Esophagus squamous epithelium (tissue), 4 donors: Measurements from ENCODE around the gene CARS2.

Experiments
- CTCF ChIP-seq, 6 experiments: fragments of 450-650 bp in 4 of 6; fragments of 200-600 bp in 2 of 6; sonication (generic) in 2 of 6; IDR thresholded peaks; one replicate each; pipeline ENCODE4 v1.5.1; 2016 to 2019; ENCODE audit warnings: antibody characterized with exemption in 6 of 6, mild to moderate bottlenecking in 4 of 6, moderate library complexity in 4 of 6
- POLR2A ChIP-seq, 4 donors: fragments of 450-650 bp; IDR thresholded peaks; one replicate each; pipeline ENCODE4 v1.6.1; 2017; ENCODE audit warnings: antibody characterized with exemption in 4 of 4, mild to moderate bottlenecking in 4 of 4, moderate library complexity in 3 of 4

GRCh38 chr13:110627351-110627750 lies 78.6 kb downstream of the CARS2 start:
- TF ChIP-seq CTCF (IDR thresholded peaks at IDR 0.05) = no peak
- no peak for TF ChIP-seq POLR2A (IDR thresholded peaks at IDR 0.05)
